Esophagus muscularis mucosa (tissue), 4 donors: ENCODE data around the gene MAU2. TPM values are rescaled to one million over a fixed set of nuclear protein-coding genes. Genes with fewer than 3 reads are reported as not detected.
A peak's percentile ranks its signal among the peaks of the same experiment; 100 is the strongest.
"Not testable (repeated sequence)": the region's sequence is repeated elsewhere in the genome, so short reads cannot be mapped to it uniquely, and the experiment has no call there.

Source experiments
- DNase-seq: peaks from one replicate; pipeline ENCODE4 v3.0.0-alpha.2; 2017; ENCODE audit errors: extremely low spot score
- H3K27ac ChIP-seq, 4 donors: fragments of 200-600 bp; sonication (generic); replicated peaks in 1 of 4; 1 replicate in 3 of 4; 2 replicates in 1 of 4; pipeline ENCODE4 v1.5.1; 2016 to 2019; ENCODE audit warnings: mild to moderate bottlenecking in 1 of 4
- H3K27me3 ChIP-seq, 4 donors: fragments of 200-600 bp; sonication (generic); one replicate each; pipeline versions ENCODE4 v1.5.1 to v1.6.0; 2016 to 2019
- H3K36me3 ChIP-seq, 4 donors: fragments of 200-600 bp; sonication (generic); one replicate each; pipeline ENCODE4 v1.5.1; 2016 to 2019
- H3K4me1 ChIP-seq, 4 donors: fragments of 200-600 bp; sonication (generic); one replicate each; pipeline ENCODE4 v1.5.1; 2016 to 2019
- H3K4me3 ChIP-seq, 4 donors: fragments of 200-600 bp; sonication (generic); 1 replicate in 2 of 4; 2 replicates in 2 of 4; pipeline ENCODE4 v1.5.1; 2016 to 2019; ENCODE audit warnings: mild to moderate bottlenecking in 4 of 4, moderate library complexity in 1 of 4
- H3K9me3 ChIP-seq, 4 donors: fragments of 200-600 bp; sonication (generic); 1 replicate in 3 of 4; 2 replicates in 1 of 4; pipeline ENCODE4 v1.5.1; 2016 to 2019
- CTCF ChIP-seq, 3 experiments: fragments of 200-600 bp in 2 of 3; fragments of 450-650 bp in 1 of 3; sonication (generic) in 2 of 3; IDR thresholded peaks; one replicate each; pipeline ENCODE4 v1.5.1; 2017 to 2019; ENCODE audit warnings: antibody characterized with exemption in 3 of 3, mild to moderate bottlenecking in 2 of 3, moderate library complexity in 1 of 3
- EP300 ChIP-seq: sonication (generic); formaldehyde crosslinking; IDR thresholded peaks from one replicate; pipeline ENCODE4 v1.6.1; 2017; ENCODE audit warnings: antibody characterized with exemption
- POLR2A ChIP-seq: fragments of 450-650 bp; IDR thresholded peaks from one replicate; pipeline ENCODE4 v1.6.1; 2017; ENCODE audit warnings: antibody characterized with exemption, moderate library complexity, mild to moderate bottlenecking, low read depth
- POLR2AphosphoS5 ChIP-seq, 2 donors: sonication (generic); formaldehyde crosslinking; IDR thresholded peaks; one replicate each; pipeline ENCODE4 v1.6.1; 2017; ENCODE audit warnings: antibody characterized with exemption in 2 of 2
- WGBS: methylation state at CpG from one replicate; pipeline ENCODE4 v1.1.5; 2018; 5-methylcytosine and 5-hydroxymethylcytosine counted together
- intact Hi-C: fragments of 100-400 bp; cut with DNase I; formaldehyde crosslinking; loops from one replicate; pipeline ENCODE4 v1.15.1; 2023
- total RNA-seq, 4 donors: library from RNA; depleted of rRNA; stranded (reverse); fragments of >200 nt; gene quantifications; one replicate each; pipeline versions ENCODE4 v1.1.0 to v1.2.1, GENCODE V29; 2016

The MAU2 gene
- total RNA-seq, 4 donors from 2014 or later: 27.4 to 47.8 (median 37.6) TPM

- 15% methylated on average over 11 of the region's 75 CpGs for WGBS
- Histone ChIP-seq H3K4me3 (peak overlapping the region; percentile 84 to 92 (median 89)), H3K4me1 (peaks cover 39 to 59% (median 43%) of the 10 kb centered on the region in 4 donors), H3K27me3 (no peaks in the 10 kb centered on the region), H3K9me3 (no peaks in the 10 kb centered on the region), H3K27ac (peak overlapping the region; percentile 83 to 90 (median 87)), H3K36me3 (no peaks in the 10 kb centered on the region)
- TF ChIP-seq EP300: no peak
- TF ChIP-seq POLR2AphosphoS5 (IDR thresholded peaks at IDR 0.05): no peak
- no peak for TF ChIP-seq CTCF (IDR thresholded peaks at IDR 0.05)
- TF ChIP-seq POLR2A: no peak
- DNase-seq: no peak
- intact Hi-C loops: no loop called here
Measured at GRCh38 chr19:19385896-19386869, 65.6 kb downstream of the MAU2 start.

- H3K4me1 ChIP-seq: peaks cover 39 to 59% (median 46%) of the 10 kb centered on the region in 4 donors
- WGBS: 84% methylated on average over 5 of the region's 5 CpGs
- no peaks in the 10 kb centered on the region for H3K36me3 ChIP-seq
- TF ChIP-seq CTCF (IDR thresholded peaks at IDR 0.05): no peak
- no peak for TF ChIP-seq POLR2AphosphoS5 (IDR thresholded peaks at IDR 0.05)
- TF ChIP-seq EP300: no peak
- no peak for TF ChIP-seq POLR2A
- no peaks in the 10 kb centered on the region for H3K27me3 ChIP-seq
- H3K4me3 ChIP-seq: peak overlapping the region; percentile 84 to 92 (median 89)
- no peak for DNase-seq
- peak overlapping the region in 2 of 4 donors; percentile 83 to 88 for H3K27ac ChIP-seq
- no peaks in the 10 kb centered on the region for H3K9me3 ChIP-seq
- intact Hi-C loops: no loop called here
Measured at GRCh38 chr19:19387108-19387507, 66.5 kb downstream of the MAU2 start.

GRCh38 chr19:19388568-19389555, 68.2 kb downstream of the MAU2 start:
- Histone ChIP-seq H3K9me3 (no peaks in the 10 kb centered on the region), H3K36me3 (no peaks in the 10 kb centered on the region), H3K27me3 (no peaks in the 10 kb centered on the region), H3K4me1 (peaks cover 42 to 59% (median 47%) of the 10 kb centered on the region in 4 donors), H3K27ac (peak overlapping the region in 1 of 4 donors; percentile 33), H3K4me3 (no peak overlapping the region)
- TF ChIP-seq POLR2AphosphoS5 (IDR thresholded peaks at IDR 0.05): no peak
- no peak for DNase-seq
- 72% methylated on average over 13 of the region's 13 CpGs for WGBS
- intact Hi-C loops: no loop called here

GRCh38 chr19:19389683-19390082, 69.1 kb downstream of the MAU2 start:
- WGBS: 91% methylated on average over 12 of the region's 12 CpGs
- DNase-seq, H3K9me3 ChIP-seq, intact Hi-C loops, H3K36me3 ChIP-seq, H3K27me3 ChIP-seq, H3K4me3 ChIP-seq, H3K27ac ChIP-seq: not testable (repeated sequence)
- peaks cover 41 to 57% (median 43%) of the 10 kb centered on the region in 4 donors for H3K4me1 ChIP-seq

- WGBS: 91% methylated on average over 7 of the region's 7 CpGs
- intact Hi-C loops, DNase-seq: not testable (repeated sequence)
Measured at GRCh38 chr19:19394333-19394732, 73.7 kb downstream of the MAU2 start.

More at GRCh38 chr19:19394333-19394732, 73.7 kb downstream of the MAU2 start:
- H3K36me3 ChIP-seq, H3K9me3 ChIP-seq, H3K4me3 ChIP-seq, H3K27ac ChIP-seq, H3K27me3 ChIP-seq: not testable (repeated sequence)
- H3K4me1 ChIP-seq: peaks cover 16 to 31% (median 17%) of the 10 kb centered on the region in 4 donors
